Cardiac muscle cell (in vitro differentiated cells and primary cell): ENCODE results near the gene FARS2. TPM values are rescaled to one million over a fixed set of nuclear protein-coding genes. Genes with fewer than 3 reads are reported as not detected.

Source experiments
- DNase-seq, 2 donors: peaks; one replicate each; pipeline versions ENCODE4 v3.0.0 to v3.0.0-alpha.2; 2010 to 2017; ENCODE audit warnings: low read depth in 1 of 2, low spot score in 1 of 2
- H3K27ac ChIP-seq: fragments of 200-600 bp; sonication (generic); 2 replicates; pipeline ENCODE4 v1.5.1; 2016
- H3K27me3 ChIP-seq: fragments of 200-600 bp; sonication (generic); 2 replicates; pipeline ENCODE4 v1.6.0; 2016; ENCODE audit warnings: control low read depth
- H3K36me3 ChIP-seq: fragments of 200-600 bp; sonication (generic); 2 replicates; pipeline ENCODE4 v1.5.1; 2016; ENCODE audit warnings: control low read depth
- H3K4me1 ChIP-seq: fragments of 200-600 bp; sonication (generic); 2 replicates; pipeline ENCODE4 v1.8.1; 2017; ENCODE audit warnings: low read depth, mild to moderate bottlenecking, mixed run types
- H3K4me3 ChIP-seq: fragments of 200-600 bp; sonication (generic); 2 replicates; pipeline ENCODE4 v1.5.1; 2016; ENCODE audit warnings: mild to moderate bottlenecking
- H3K9me3 ChIP-seq: fragments of 200-600 bp; sonication (generic); 2 replicates; pipeline ENCODE4 v1.5.1; 2017; ENCODE audit warnings: low read depth, mild to moderate bottlenecking, control low read depth
- polyA plus RNA-seq: library from polyadenylated mRNA; unstranded; fragments of >200 nt; fragmentation: Nextera tagmentation; extraction: Ambion mirVana; gene quantifications from 2 replicates; pipeline ENCODE4 v1.2.1, GENCODE V29; 2016
- total RNA-seq: library from RNA; depleted of rRNA; stranded (reverse); fragments of >200 nt; gene quantifications from 2 replicates; pipeline ENCODE4 v1.2.3, GENCODE V29; 2016
- TF ChIP-seq, protein P1 (sequence below): IDR thresholded peaks from 2 replicates; pipeline ENCODE4 v1.5.1; 2012; ENCODE audit warnings: low read depth, mild to moderate bottlenecking, low read length

The FARS2 gene
- total and polyA plus RNA-seq, 2 experiments from 2014 or later = 12.4 to 22.5 TPM

GRCh38 chr6:5471044-5471443 lies 209.7 kb downstream of the FARS2 start:
- Histone ChIP-seq H3K4me3 (no peak overlapping the region), H3K27me3 (no peaks in the 10 kb centered on the region), H3K27ac (no peak overlapping the region), H3K36me3 (no peaks in the 10 kb centered on the region), H3K9me3 (no peaks in the 10 kb centered on the region), H3K4me1 (peaks cover 7% of the 10 kb centered on the region)
- TF ChIP-seq, protein P1, sequence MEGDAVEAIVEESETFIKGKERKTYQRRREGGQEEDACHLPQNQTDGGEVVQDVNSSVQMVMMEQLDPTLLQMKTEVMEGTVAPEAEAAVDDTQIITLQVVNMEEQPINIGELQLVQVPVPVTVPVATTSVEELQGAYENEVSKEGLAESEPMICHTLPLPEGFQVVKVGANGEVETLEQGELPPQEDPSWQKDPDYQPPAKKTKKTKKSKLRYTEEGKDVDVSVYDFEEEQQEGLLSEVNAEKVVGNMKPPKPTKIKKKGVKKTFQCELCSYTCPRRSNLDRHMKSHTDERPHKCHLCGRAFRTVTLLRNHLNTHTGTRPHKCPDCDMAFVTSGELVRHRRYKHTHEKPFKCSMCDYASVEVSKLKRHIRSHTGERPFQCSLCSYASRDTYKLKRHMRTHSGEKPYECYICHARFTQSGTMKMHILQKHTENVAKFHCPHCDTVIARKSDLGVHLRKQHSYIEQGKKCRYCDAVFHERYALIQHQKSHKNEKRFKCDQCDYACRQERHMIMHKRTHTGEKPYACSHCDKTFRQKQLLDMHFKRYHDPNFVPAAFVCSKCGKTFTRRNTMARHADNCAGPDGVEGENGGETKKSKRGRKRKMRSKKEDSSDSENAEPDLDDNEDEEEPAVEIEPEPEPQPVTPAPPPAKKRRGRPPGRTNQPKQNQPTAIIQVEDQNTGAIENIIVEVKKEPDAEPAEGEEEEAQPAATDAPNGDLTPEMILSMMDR = peak; percentile 98
- peak; percentile 73 to 78 for DNase-seq

DNA sequence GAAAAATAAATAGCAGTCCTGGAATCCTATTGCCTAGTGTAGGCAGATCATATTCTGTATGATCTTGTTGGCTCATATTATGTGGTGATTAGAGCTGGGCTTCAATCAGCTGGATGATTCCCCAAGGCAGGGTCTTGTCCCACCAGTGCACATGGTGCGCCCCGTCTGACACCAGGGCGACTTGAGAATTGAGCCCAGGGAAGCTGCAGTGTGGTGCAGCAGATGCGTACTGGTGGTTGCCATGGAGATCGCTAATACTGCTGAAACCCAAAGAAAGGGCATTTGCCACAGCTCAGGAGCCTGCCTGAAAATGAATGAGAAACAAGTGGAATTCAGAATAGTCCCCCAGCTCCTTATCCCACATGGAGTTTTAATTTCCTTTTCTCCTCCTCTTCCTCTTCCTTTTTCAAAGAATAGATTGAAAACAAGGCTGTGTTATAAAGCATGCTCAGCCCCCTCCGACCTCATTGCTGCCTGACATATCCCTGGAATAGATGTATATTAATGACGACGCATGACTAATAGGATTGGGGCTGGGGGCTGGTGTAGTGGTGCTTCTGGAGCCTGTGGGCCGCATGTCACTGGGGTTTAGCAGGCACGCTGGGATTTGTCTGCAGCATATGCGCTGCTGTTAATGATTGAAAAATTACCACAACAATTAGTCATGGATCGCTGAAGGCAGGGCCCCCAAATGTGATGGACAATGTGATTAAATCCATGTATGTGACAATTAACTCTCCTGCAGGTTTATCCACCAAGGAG lies 210.5 kb downstream of the FARS2 start:
- no peaks in the 10 kb centered on the region for H3K36me3 ChIP-seq
- TF ChIP-seq, protein P1 = no peak
- H3K27me3 ChIP-seq = no peaks in the 10 kb centered on the region
- no peak overlapping the region for H3K4me3 ChIP-seq
- H3K27ac ChIP-seq = no peak overlapping the region
- DNase-seq = no peak
- peaks cover 7% of the 10 kb centered on the region for H3K4me1 ChIP-seq
- H3K9me3 ChIP-seq = no peaks in the 10 kb centered on the region

GRCh38 chr6:5472571-5472970 lies 211.3 kb downstream of the FARS2 start:
- no peaks in the 10 kb centered on the region for H3K36me3 ChIP-seq
- H3K27ac ChIP-seq = no peak overlapping the region
- no peak for DNase-seq
- H3K9me3 ChIP-seq = no peaks in the 10 kb centered on the region
- H3K27me3 ChIP-seq = no peaks in the 10 kb centered on the region
- H3K4me1 ChIP-seq = peaks cover 7% of the 10 kb centered on the region
- H3K4me3 ChIP-seq = no peak overlapping the region
- TF ChIP-seq, protein P1 = no peak

- no peak overlapping the region for H3K27ac ChIP-seq
- no peaks in the 10 kb centered on the region for H3K36me3 ChIP-seq
- no peak for DNase-seq
- no peak overlapping the region for H3K4me3 ChIP-seq
- no peaks in the 10 kb centered on the region for H3K4me1 ChIP-seq
- TF ChIP-seq, protein P1 = no peak
- H3K27me3 ChIP-seq = no peaks in the 10 kb centered on the region
- no peaks in the 10 kb centered on the region for H3K9me3 ChIP-seq
These were observed 214.5 kb downstream of the FARS2 start for GRCh38 chr6:5475779-5476178.

- TF ChIP-seq, protein P1 = no peak
- no peak overlapping the region for H3K4me3 ChIP-seq
- no peak overlapping the region for H3K27ac ChIP-seq
- no peak for DNase-seq
- H3K9me3 ChIP-seq = no peaks in the 10 kb centered on the region
- H3K27me3 ChIP-seq = no peaks in the 10 kb centered on the region
- no peaks in the 10 kb centered on the region for H3K36me3 ChIP-seq
- no peaks in the 10 kb centered on the region for H3K4me1 ChIP-seq
These were observed 217.1 kb downstream of the FARS2 start for GRCh38 chr6:5478380-5478779.
